ENCODE measurements around the gene AKR1D1. TPM values are rescaled to one million over a fixed set of nuclear protein-coding genes. Genes with fewer than 3 reads are reported as not detected.

AKR1D1 gene
- total RNA-seq, 1 experiment from 2014 or later, result not detected

- Histone ChIP-seq H3K36me3 (ENCODE audit: control insufficient read depth, insufficient read depth, low read length) (no peaks in the 10 kb centered on the region), H3K27ac (ENCODE audit: low read length) (no peak overlapping the region), H3K27me3 (ENCODE audit: control insufficient read depth, insufficient read depth, low read length) (no peaks in the 10 kb centered on the region), H3K4me1 (ENCODE audit: control insufficient read depth, insufficient read depth, low read length) (no peaks in the 10 kb centered on the region), H3K9me3 (ENCODE audit: control insufficient read depth, insufficient read depth, low read depth, low read length) (no peaks in the 10 kb centered on the region), H3K4me3 (ENCODE audit: low read depth in 2 of 2, low read length in 2 of 2) (no peak overlapping the region)
- no TSS peak for BruUV-seq (replicated peaks)
- ChIA-PET CTCF (no interaction called here), POLR2A (no interaction called here)
- no peak for ATAC-seq
- intact Hi-C loops (cut with micrococcal nuclease; ENCODE audit: unreplicated experiment) (no loop called here), in situ Hi-C loops (cut with HindIII; ENCODE audit: low pct_unique_long_range_greater_than_20kb, low sequenced_read_pairs) (no loop called here)
- TF ChIP-seq SIN3A (IDR thresholded peaks at IDR 0.05; ENCODE audit: borderline replicate concordance, insufficient read depth, low read depth, low read length), result no peak
- no peak for TF ChIP-seq POLR2AphosphoS5 (IDR thresholded peaks at IDR 0.05; ENCODE audit: low read depth, low read length)
- DNase-seq (ENCODE audit: low read depth, low spot score), result no peak
These were observed 5.6 kb downstream of the AKR1D1 start for GRCh38 chr7:138081868-138082267.

- in situ Hi-C loops (cut with HindIII; ENCODE audit: low pct_unique_long_range_greater_than_20kb, low sequenced_read_pairs), result no loop called here
These were observed 7.6 kb downstream of the AKR1D1 start for GRCh38 chr7:138083859-138084258.

More at GRCh38 chr7:138083859-138084258, 7.6 kb downstream of the AKR1D1 start:
- Histone ChIP-seq H3K4me3 (ENCODE audit: low read depth in 2 of 2, low read length in 2 of 2) (no peak overlapping the region), H3K36me3 (ENCODE audit: control insufficient read depth, insufficient read depth, low read length) (no peaks in the 10 kb centered on the region), H3K4me1 (ENCODE audit: control insufficient read depth, insufficient read depth, low read length) (no peaks in the 10 kb centered on the region), H3K9me3 (ENCODE audit: control insufficient read depth, insufficient read depth, low read depth, low read length) (no peaks in the 10 kb centered on the region), H3K27me3 (ENCODE audit: control insufficient read depth, insufficient read depth, low read length) (no peaks in the 10 kb centered on the region), H3K27ac (ENCODE audit: low read length) (no peak overlapping the region)
- intact Hi-C loops (cut with micrococcal nuclease; ENCODE audit: unreplicated experiment), result no loop called here
- no peak for DNase-seq (ENCODE audit: low read depth, low spot score)
- no TSS peak for BruUV-seq (replicated peaks)
- POLR2A ChIA-PET, result no interaction called here
- TF ChIP-seq POLR2AphosphoS5 (IDR thresholded peaks at IDR 0.05; ENCODE audit: low read depth, low read length), result no peak
- no peak for TF ChIP-seq SIN3A (IDR thresholded peaks at IDR 0.05; ENCODE audit: borderline replicate concordance, insufficient read depth, low read depth, low read length)
- no peak for TF ChIP-seq CTCF (IDR thresholded peaks at IDR 0.05)
- no peak for TF ChIP-seq TCF7L2 (IDR thresholded peaks at IDR 0.05; ENCODE audit: low read depth, low read length)
- TF ChIP-seq REST (IDR thresholded peaks at IDR 0.05; ENCODE audit: insufficient read depth in 1 of 2, low read depth in 2 of 2, low read length in 1 of 2), result no peak
- CTCF ChIA-PET, result no interaction called here
- no peak for ATAC-seq
